ENCODE results near the gene SYNC.

DNA sequence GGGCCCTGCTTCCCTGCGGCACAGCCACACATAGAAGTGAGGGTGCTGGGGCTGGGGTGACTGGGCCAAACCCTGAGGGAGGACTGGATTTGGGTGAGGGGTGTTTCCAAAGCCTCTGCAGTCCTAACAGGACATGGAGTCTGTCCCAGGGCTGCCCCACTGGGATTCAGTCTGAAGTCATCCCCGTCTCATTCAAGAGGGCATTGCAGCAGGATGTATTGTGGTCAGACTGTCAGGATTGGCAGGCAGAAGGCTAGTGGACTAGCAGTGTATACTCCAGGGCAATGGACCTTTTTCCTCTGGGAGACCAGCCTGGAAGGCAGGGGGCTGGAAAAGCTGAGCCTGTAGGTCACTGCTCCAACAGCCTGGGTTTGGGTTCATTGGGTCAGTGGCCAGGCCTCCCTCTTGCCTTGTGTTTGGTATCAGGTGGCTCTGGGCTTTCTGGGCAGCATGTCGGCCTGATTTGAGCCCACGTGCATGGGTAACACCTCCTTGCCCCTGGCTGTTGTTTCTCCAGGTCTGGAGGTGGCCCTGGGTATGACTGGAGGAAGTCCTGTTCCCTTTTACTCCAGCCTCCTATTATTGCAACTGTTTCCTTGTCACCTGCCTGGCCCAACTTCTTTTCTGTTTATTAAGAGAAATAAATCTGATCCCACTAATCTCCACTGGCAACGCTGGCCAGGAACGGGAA is 41.0 kb upstream of the SYNC start:
- TF ChIP-seq, protein P1, sequence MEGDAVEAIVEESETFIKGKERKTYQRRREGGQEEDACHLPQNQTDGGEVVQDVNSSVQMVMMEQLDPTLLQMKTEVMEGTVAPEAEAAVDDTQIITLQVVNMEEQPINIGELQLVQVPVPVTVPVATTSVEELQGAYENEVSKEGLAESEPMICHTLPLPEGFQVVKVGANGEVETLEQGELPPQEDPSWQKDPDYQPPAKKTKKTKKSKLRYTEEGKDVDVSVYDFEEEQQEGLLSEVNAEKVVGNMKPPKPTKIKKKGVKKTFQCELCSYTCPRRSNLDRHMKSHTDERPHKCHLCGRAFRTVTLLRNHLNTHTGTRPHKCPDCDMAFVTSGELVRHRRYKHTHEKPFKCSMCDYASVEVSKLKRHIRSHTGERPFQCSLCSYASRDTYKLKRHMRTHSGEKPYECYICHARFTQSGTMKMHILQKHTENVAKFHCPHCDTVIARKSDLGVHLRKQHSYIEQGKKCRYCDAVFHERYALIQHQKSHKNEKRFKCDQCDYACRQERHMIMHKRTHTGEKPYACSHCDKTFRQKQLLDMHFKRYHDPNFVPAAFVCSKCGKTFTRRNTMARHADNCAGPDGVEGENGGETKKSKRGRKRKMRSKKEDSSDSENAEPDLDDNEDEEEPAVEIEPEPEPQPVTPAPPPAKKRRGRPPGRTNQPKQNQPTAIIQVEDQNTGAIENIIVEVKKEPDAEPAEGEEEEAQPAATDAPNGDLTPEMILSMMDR (conservative IDR thresholded peaks at IDR 0.05) = no peak
- no peak for TF ChIP-seq ZFX (IDR thresholded peaks at IDR 0.05)
